Right lobe of liver (tissue), 6 donors: ENCODE measurements around the gene ZNF503. TPM values are rescaled to one million over a fixed set of nuclear protein-coding genes. Genes with fewer than 3 reads are reported as not detected.

ENCODE experiments used
- ATAC-seq, 4 donors: fragments of 200-7000 bp; cut with Tn5 transposase; one replicate each; pipeline ENCODE4 v1.9.1; 2020; ENCODE audit warnings: mild to moderate bottlenecking in 4 of 4, moderate library complexity in 4 of 4
- DNase-seq, 3 donors: peaks; one replicate each; pipeline ENCODE4 v3.0.0-alpha.2; 2020
- H3K27ac ChIP-seq, 3 donors: fragments of 200-600 bp; one replicate each; pipeline ENCODE4 v1.8.0; 2022
- H3K27me3 ChIP-seq, 2 donors: fragments of 200-600 bp; one replicate each; pipeline ENCODE4 v1.8.0; 2022
- H3K36me3 ChIP-seq, 4 donors: fragments of 200-600 bp; sonication (generic) in 1 of 4; one replicate each; pipeline versions ENCODE4 v1.5.1 to v1.8.0; 2017 to 2022; ENCODE audit warnings: control low read depth in 1 of 4
- H3K4me1 ChIP-seq, 4 donors: fragments of 200-600 bp; sonication (generic) in 1 of 4; one replicate each; pipeline versions ENCODE4 v1.5.1 to v1.8.0; 2017 to 2022; ENCODE audit warnings: control low read depth in 1 of 4
- H3K4me3 ChIP-seq, 3 donors: fragments of 200-600 bp; one replicate each; pipeline ENCODE4 v1.8.0; 2022
- H3K9me3 ChIP-seq, 4 donors: fragments of 200-600 bp; sonication (generic) in 1 of 4; one replicate each; pipeline versions ENCODE4 v1.5.1 to v1.8.0; 2017 to 2022; ENCODE audit warnings: control low read depth in 1 of 4
- CTCF ChIP-seq, 4 donors: fragments of 200-600 bp in 3 of 4; fragments of 450-650 bp in 1 of 4; IDR thresholded peaks; one replicate each; pipeline versions ENCODE4 v1.5.1 to v1.8.0; 2016 to 2022; ENCODE audit warnings: antibody characterized with exemption in 4 of 4, mild to moderate bottlenecking in 2 of 4
- POLR2A ChIP-seq: fragments of 450-650 bp; IDR thresholded peaks from one replicate; pipeline ENCODE4 v1.6.1; 2017; ENCODE audit warnings: antibody characterized with exemption, mild to moderate bottlenecking
- WGBS: methylation state at CpG from one replicate; pipeline ENCODE4 v1.1.6; 2018; ENCODE audit warnings: low coverage, low lambda C conversion rate; ENCODE audit not compliant: insufficient coverage; ENCODE audit errors: missing lambda C conversion rate; 5-methylcytosine and 5-hydroxymethylcytosine counted together
- intact Hi-C, 2 donors: fragments of 100-400 bp; cut with DNase I; formaldehyde crosslinking; loops; one replicate each; pipeline versions ENCODE4 v1.11.2 to v1.14.1; 2022
- total RNA-seq, 6 experiments: library from RNA; depleted of rRNA in 2 of 6; stranded (reverse); fragments of >200 nt in 2 of 6; fragmentation: NEBNext Ultra II Directional in 3 of 6; extraction: Animal tissue kit (Norgen Biotek cat#: 25700) in 3 of 6; gene quantifications; one replicate each; pipeline versions ENCODE4 v1.1.0 to v1.2.4, GENCODE V29; 2016 to 2023
- donor health status: DM: no; HTN: yes; CAD: no.
- donor health status: DM: no; HTN: no; CAD: no.
- donor health status: DM: no; HTN: no; CAD: no.
- donor health status: DM: no; HTN: yes; CAD: no.
- donor health status: DM: no; HTN: yes; CAD: no.

The ZNF503 gene
- total RNA-seq, 6 experiments from 2014 or later: 2.9 to 7.1 (median 5.4) TPM

- TF ChIP-seq CTCF (IDR thresholded peaks at IDR 0.05) (no peak), POLR2A (no peak)
- ATAC-seq: no peak
- Histone ChIP-seq H3K4me1 (no peaks in the 10 kb centered on the region), H3K9me3 (no peaks in the 10 kb centered on the region), H3K36me3 (no peaks in the 10 kb centered on the region), H3K27me3 (no peaks in the 10 kb centered on the region), H3K27ac (no peak overlapping the region), H3K4me3 (no peak overlapping the region)
- WGBS: 47% methylated on average over 3 of the region's 7 CpGs
- DNase-seq: no peak
- intact Hi-C loops: no loop called here
Observed at GRCh38 chr10:75449382-75450074, 48.0 kb upstream of the ZNF503 start.

GRCh38 chr10:75448166-75448565 is 46.6 kb upstream of the ZNF503 start:
- ATAC-seq (no peak), DNase-seq (no peak)
- Histone ChIP-seq H3K4me1 (peaks cover 0 to 7% (median 0%) of the 10 kb centered on the region in 4 donors), H3K36me3 (no peaks in the 10 kb centered on the region), H3K27ac (no peak overlapping the region), H3K4me3 (no peak overlapping the region), H3K9me3 (no peaks in the 10 kb centered on the region), H3K27me3 (no peaks in the 10 kb centered on the region)
- TF ChIP-seq POLR2A (no peak), CTCF (IDR thresholded peaks at IDR 0.05) (no peak)
- intact Hi-C loops: no loop called here
- 96% methylated on average over 2 of the region's 2 CpGs for WGBS

GRCh38 chr10:75446508-75446907 is 44.9 kb upstream of the ZNF503 start:
- no peak for ATAC-seq
- Histone ChIP-seq H3K9me3 (no peaks in the 10 kb centered on the region), H3K36me3 (peaks cover 0 to 2% (median 0%) of the 10 kb centered on the region in 4 donors), H3K4me1 (peaks cover 0 to 14% (median under 1%) of the 10 kb centered on the region in 4 donors), H3K27me3 (no peaks in the 10 kb centered on the region), H3K27ac (no peak overlapping the region), H3K4me3 (no peak overlapping the region)
- 75% methylated on average over 1 of the region's 1 CpG for WGBS
- intact Hi-C loops: no loop called here
- DNase-seq: no peak
- TF ChIP-seq CTCF (IDR thresholded peaks at IDR 0.05) (no peak), POLR2A (no peak)

GRCh38 chr10:75444781-75445386 is 43.3 kb upstream of the ZNF503 start:
- Histone ChIP-seq H3K36me3 (peaks cover 0 to 2% (median 0%) of the 10 kb centered on the region in 4 donors), H3K4me3 (no peak overlapping the region), H3K27me3 (no peaks in the 10 kb centered on the region), H3K27ac (no peak overlapping the region), H3K9me3 (no peaks in the 10 kb centered on the region), H3K4me1 (peaks cover 0 to 28% (median 6%) of the 10 kb centered on the region in 4 donors)
- TF ChIP-seq POLR2A: no peak
- TF ChIP-seq CTCF (IDR thresholded peaks at IDR 0.05): no peak
- intact Hi-C loops: no loop called here
- ATAC-seq (no peak), DNase-seq (no peak)
- 100% methylated on average over 1 of the region's 3 CpGs for WGBS
